Mesodermal cell (in vitro differentiated cells): Measurements from ENCODE around the gene PIH1D1.

Source experiments
- H3K27ac ChIP-seq: 2 replicates; pipeline ENCODE4 v1.7.0; 2013; ENCODE audit warnings: mild to moderate bottlenecking, low read depth, low read length, moderate library complexity; ENCODE audit not compliant: severe bottlenecking
- H3K36me3 ChIP-seq: 2 replicates; pipeline ENCODE4 v1.7.1; 2013; ENCODE audit warnings: mild to moderate bottlenecking, low read length, moderate library complexity; ENCODE audit not compliant: control insufficient read depth, insufficient read depth
- H3K4me1 ChIP-seq: one replicate; pipeline ENCODE4 v1.7.1; 2013; ENCODE audit warnings: mild to moderate bottlenecking, low read length; ENCODE audit not compliant: insufficient read depth, control insufficient read depth, poor library complexity, severe bottlenecking
- H3K4me3 ChIP-seq: 2 replicates; pipeline ENCODE4 v1.7.0; 2013; ENCODE audit warnings: low read length, control low read depth, mild to moderate bottlenecking; ENCODE audit not compliant: insufficient read depth, poor library complexity, severe bottlenecking; ENCODE audit errors: extremely low read depth
- H3K9me3 ChIP-seq: 2 replicates; pipeline ENCODE4 v1.7.1; 2013; ENCODE audit warnings: mild to moderate bottlenecking, low read length, moderate library complexity; ENCODE audit not compliant: control insufficient read depth
- WGBS, 2 experiments: methylation state at CpG; one replicate each; pipeline ENCODE4 v1.1.5; 2013; ENCODE audit warnings: missing lambda C conversion rate in 2 of 2; ENCODE audit not compliant: insufficient coverage in 2 of 2; 5-methylcytosine and 5-hydroxymethylcytosine counted together

PIH1D1 gene

GRCh38 chr19:49430678-49431329 lies 20.8 kb downstream of the PIH1D1 start:
- no peaks in the 10 kb centered on the region for H3K36me3 ChIP-seq
- peaks cover 10% of the 10 kb centered on the region for H3K4me1 ChIP-seq
- WGBS, 2 experiments = 70 to 71% methylated on average over 27 to 28 of the region's 28 CpGs
- H3K27ac ChIP-seq = no peak overlapping the region
- H3K4me3 ChIP-seq = no peak overlapping the region
- no peaks in the 10 kb centered on the region for H3K9me3 ChIP-seq

- Histone ChIP-seq H3K9me3 (no peaks in the 10 kb centered on the region), H3K27ac (no peak overlapping the region), H3K4me1 (peaks cover 10% of the 10 kb centered on the region), H3K36me3 (no peaks in the 10 kb centered on the region), H3K4me3 (no peak overlapping the region)
- 72 to 85% methylated on average over 6 to 8 of the region's 9 CpGs for WGBS, 2 experiments
These were observed 21.4 kb downstream of the PIH1D1 start for GRCh38 chr19:49430172-49430677.

DNA sequence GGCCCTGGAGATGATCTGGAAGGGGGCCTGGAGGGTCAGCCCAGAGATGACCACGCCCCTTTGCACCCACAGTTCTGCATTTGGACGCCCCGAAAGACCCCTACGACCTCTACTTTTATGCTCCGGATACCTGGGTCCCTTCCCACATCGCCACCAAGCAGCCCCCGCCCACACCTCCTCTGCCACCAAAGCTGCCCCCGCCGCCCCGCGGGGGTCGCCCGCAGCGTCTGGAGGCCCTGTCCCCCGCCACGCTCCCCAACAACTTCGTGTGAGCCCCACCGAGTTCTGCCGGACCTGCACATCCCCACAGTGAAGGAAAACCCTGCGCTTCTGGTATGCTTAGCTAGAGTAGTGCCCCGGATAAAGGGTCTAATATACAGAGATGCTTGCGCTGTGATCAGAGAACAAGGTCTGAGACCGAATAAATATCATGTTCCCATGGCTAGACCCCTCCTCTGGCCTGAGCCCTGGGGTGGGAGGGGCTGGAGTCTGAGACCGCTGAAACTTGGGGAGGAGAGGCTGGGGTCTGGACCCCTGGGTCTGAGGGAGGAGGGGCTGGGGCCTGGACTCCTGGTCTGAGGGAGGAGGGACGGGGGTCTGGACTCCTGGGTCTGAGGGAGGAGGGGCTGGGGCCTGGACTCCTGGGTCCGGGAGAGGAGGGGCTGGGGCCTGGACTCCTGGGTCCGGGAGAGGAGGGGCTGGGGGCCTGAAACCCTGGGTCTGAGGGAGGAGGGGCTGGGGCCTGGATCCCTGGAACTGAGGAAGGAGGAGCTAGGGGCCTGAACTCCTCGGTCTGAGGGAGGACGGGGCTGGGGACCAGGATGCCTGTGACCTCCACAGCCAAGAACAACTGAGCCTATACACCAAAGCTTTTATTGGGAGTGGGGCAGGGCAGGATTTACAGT lies 22.8 kb downstream of the PIH1D1 start:
- Histone ChIP-seq H3K36me3 (no peaks in the 10 kb centered on the region), H3K27ac (no peak overlapping the region), H3K4me3 (peak overlapping the region; percentile 19), H3K9me3 (no peaks in the 10 kb centered on the region), H3K4me1 (peaks cover 11% of the 10 kb centered on the region)
- WGBS, 2 experiments = 27 to 28% methylated on average over 13 to 20 of the region's 29 CpGs

- no peaks in the 10 kb centered on the region for H3K36me3 ChIP-seq
- peaks cover 18% of the 10 kb centered on the region for H3K4me1 ChIP-seq
- 4 to 5% methylated on average over 42 to 44 of the region's 45 CpGs for WGBS, 2 experiments
- no peak overlapping the region for H3K27ac ChIP-seq
- H3K9me3 ChIP-seq = no peaks in the 10 kb centered on the region
- H3K4me3 ChIP-seq = peak overlapping the region; percentile 19
These were observed 23.6 kb downstream of the PIH1D1 start for GRCh38 chr19:49427855-49428546.

- WGBS, 2 experiments = 58 to 67% methylated on average over 9 to 11 of the region's 12 CpGs
- H3K4me1 ChIP-seq = peaks cover 18% of the 10 kb centered on the region
- no peaks in the 10 kb centered on the region for H3K36me3 ChIP-seq
- H3K27ac ChIP-seq = no peak overlapping the region
- no peaks in the 10 kb centered on the region for H3K9me3 ChIP-seq
- H3K4me3 ChIP-seq = no peak overlapping the region
These were observed 24.3 kb downstream of the PIH1D1 start for GRCh38 chr19:49427339-49427738.

DNA sequence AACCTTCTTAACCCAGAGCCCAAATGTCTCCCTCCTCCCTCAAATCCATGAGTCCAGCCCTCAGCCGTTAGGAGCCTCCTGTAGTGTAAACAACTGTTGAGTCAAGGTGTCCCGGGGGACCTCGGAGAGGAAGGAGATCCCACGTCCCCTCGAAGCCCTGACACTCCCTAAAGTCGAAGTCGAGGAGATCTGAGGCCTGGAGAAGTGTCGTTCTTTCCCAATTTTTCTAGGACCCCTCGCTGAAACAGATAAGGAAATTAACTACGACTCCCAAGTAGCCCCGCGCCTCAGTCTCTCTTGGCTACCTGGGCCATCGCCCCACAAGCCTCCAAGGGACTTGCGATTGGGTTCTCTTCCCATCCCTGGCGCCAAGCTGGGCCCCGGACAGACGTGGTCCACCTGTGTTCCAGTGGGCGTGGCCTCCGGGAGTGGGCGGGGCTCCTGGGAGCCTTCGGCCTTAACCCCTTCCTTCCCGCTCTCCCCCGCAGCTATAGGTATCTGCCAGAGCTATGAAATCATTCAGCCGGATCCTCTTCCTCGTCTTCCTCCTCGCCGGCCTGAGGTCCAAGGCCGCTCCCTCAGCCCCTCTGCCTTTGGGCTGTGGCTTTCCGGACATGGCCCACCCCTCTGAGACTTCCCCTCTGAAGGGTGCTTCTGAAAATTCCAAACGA lies 25.6 kb downstream of the PIH1D1 start:
- H3K27ac ChIP-seq = no peak overlapping the region
- no peaks in the 10 kb centered on the region for H3K9me3 ChIP-seq
- no peak overlapping the region for H3K4me3 ChIP-seq
- H3K36me3 ChIP-seq = no peaks in the 10 kb centered on the region
- H3K4me1 ChIP-seq = peaks cover 18% of the 10 kb centered on the region
- 9 to 13% methylated on average over 24 to 27 of the region's 30 CpGs for WGBS, 2 experiments

DNA sequence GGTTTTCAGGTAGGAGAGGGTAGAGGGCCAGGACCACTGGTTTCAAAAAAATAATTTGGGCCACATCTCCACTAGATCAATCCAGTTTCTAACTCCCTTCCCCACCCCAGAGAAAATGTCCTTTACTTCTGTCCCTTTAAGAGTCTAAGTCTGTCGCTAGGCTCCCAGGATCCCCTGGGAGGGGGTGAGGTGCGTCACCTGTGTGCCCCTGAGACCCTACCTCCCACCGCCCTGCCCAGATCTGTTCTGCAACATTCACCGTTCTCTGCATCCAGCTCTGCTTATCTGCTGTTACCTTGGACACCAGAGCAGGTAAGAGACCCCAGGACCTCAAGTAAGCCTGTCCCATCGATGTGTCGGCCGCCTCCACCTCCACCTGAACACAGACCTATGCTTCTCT lies 26.4 kb downstream of the PIH1D1 start, which contains the start of gene GFY:
TSS of gene GFY (plus strand) at position 211 of the 400 bp plus-strand sequence. CDS start 1,043 bp downstream, outside the sequence.
- Histone ChIP-seq H3K9me3 (no peaks in the 10 kb centered on the region), H3K27ac (no peak within 1 kb of the TSS), H3K4me3 (no peak within 1 kb of the TSS), H3K36me3 (no peaks in the 10 kb centered on the region), H3K4me1 (peaks cover 18% of the 10 kb centered on the region)
- 37 to 45% methylated on average over 4 to 5 of the region's 7 CpGs for WGBS, 2 experiments

- WGBS, 2 experiments = 0 to 20% methylated on average over 2 to 3 of the region's 3 CpGs
- peaks cover 18% of the 10 kb centered on the region for H3K4me1 ChIP-seq
These were observed 27.7 kb downstream of the PIH1D1 start for GRCh38 chr19:49423985-49424303.

DNA sequence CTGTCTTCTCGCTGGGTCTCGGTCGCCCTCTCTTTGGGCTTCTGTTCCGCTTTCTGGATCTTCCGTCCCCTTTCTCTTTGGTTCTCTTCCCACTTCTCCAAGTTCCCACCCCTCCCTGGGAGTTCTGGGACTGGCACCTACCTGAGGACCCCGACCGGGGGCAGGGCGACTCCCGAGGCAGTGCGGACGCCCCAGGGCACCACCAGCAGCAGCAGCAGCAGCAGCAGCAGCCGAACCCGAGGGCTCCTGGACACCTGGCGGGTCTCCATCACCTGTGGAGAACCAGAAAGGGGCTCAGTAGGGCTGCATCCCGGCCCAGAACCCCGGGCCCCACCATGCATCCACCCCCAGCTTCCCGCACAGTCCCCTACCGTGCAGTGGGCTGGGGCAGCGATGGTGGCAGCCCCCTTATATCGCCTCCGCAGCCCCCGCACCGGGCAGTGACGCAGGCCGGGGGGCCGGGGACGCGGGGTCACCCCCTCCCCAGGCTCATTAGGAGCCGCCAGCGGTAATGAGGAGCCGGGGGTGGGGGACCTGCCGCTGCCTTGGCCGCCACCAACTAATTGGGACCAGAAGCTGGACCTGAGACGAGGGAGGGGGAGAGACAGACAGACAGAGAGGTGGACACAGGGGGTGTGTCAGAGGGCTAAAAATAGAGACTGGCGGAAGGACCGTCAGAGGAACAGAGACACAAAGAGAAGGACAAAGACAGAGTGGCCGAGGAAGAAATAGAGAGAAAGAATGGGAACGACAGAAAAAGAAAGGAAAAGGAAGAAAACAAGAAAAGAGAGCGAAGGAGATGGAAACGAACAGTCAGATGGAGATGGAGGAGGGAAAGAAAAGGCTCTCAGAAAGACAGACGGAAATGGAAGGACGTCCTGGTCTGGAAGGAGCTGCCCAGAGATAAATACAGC lies 28.3 kb downstream of the PIH1D1 start, which contains the start of gene PTH2:
TSS of gene PTH2 (minus strand) at position 371 of the 914 bp plus-strand sequence. CDS start at position 269, 102 bp downstream.
- Histone ChIP-seq H3K36me3 (no peaks in the 10 kb centered on the region), H3K4me1 (peaks cover 14% of the 10 kb centered on the region), H3K27ac (no peak within 1 kb of the TSS), H3K4me3 (peak within 1 kb of the TSS; percentile 25), H3K9me3 (no peaks in the 10 kb centered on the region)
- WGBS, 2 experiments = 13% methylated on average over 29 to 33 of the region's 42 CpGs

More at GRCh38 chr19:49423985-49424303, 27.7 kb downstream of the PIH1D1 start:
- no peak overlapping the region for H3K27ac ChIP-seq
- H3K9me3 ChIP-seq = no peaks in the 10 kb centered on the region
- no peaks in the 10 kb centered on the region for H3K36me3 ChIP-seq
- peak overlapping the region; percentile 22 for H3K4me3 ChIP-seq
